ENCODE measurements around the gene PITPNC1.

Gene PITPNC1

DNA sequence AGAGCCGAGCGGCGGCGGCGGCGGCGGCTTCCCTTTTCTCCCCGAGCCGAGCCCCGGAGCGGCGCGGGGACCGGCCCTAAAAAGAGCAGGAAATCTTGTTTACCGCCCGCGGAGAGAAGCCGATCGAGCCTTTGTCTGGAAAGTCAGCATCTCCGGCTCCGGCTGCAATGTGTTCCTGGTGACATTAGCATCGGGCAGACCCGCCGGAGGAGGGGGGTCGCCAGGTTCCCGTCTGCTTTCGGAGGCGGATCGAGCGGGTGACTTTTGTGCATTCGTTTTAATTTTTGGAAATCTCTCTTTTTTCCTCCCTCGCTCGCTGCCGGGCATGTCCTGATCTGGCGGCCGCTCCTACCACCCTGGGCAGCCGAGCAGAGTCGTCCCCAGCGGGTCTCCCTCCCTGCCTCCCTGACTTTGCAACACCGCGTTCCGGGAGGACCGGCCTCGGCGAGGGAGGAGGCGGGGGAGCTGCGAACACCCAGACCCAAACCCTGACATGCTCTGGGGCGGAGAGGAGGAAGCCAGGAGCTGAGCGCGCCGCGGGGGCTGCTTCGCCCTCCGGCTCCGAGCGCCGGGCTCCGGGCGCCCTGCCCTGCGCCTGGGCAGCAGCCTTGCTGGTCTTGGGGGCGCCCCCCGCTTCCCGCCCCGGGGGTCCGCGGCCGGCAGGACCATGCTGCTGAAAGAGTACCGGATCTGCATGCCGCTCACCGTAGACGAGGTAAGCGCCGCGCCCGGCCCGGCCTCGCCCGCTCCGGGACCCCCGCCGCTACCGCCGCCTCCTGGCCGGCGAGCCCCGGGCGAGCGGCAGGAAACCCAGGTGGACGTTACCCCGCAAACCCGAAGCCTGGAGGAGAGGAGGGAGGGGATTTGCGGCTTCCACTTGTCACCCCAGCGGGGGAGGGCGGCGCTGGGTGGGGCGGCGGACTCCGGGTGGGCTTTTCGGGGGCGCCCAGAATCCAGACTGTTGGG lies 690 bp downstream of the PITPNC1 start:
- peak; percentile 33; the same call in 1 of the 2 replicates for TF ChIP-seq SIN3A (IDR thresholded peaks at IDR 0.05; ENCODE audit: borderline replicate concordance, insufficient read depth, low read length)
- no peak for TF ChIP-seq TAF1 (IDR thresholded peaks at IDR 0.05; ENCODE audit: borderline replicate concordance, insufficient read depth, low read length)

- TF ChIP-seq REST (IDR thresholded peaks at IDR 0.05; ENCODE audit: insufficient read depth in 1 of 2, low read depth in 2 of 2, low read length in 2 of 2) (peak in 1 of 2 experiments; percentile 59; a peak in 2 of 4 replicates), TAF1 (IDR thresholded peaks at IDR 0.05; ENCODE audit: borderline replicate concordance, insufficient read depth, low read length) (no peak), POLR2AphosphoS5 (IDR thresholded peaks at IDR 0.05; ENCODE audit: low read depth, low read length) (peak; percentile 63), SIN3A (IDR thresholded peaks at IDR 0.05; ENCODE audit: borderline replicate concordance, insufficient read depth, low read length) (0 out of 2 replicates have a peak, but pooled peaks have one; percentile 7), FOXP2 (optimal IDR thresholded peaks at IDR 0.05; ENCODE audit: borderline replicate concordance, extremely low read depth, extremely low read length, insufficient read depth) (peak; percentile 89)
Measured at GRCh38 chr17:67378454-67379250, 1.6 kb downstream of the PITPNC1 start.

GRCh38 chr17:67379251-67379630 lies 2.2 kb downstream of the PITPNC1 start:
- TF ChIP-seq SIN3A (IDR thresholded peaks at IDR 0.05; ENCODE audit: borderline replicate concordance, insufficient read depth, low read length) (no peak), REST (IDR thresholded peaks at IDR 0.05; ENCODE audit: insufficient read depth in 1 of 2, low read depth in 2 of 2, low read length in 2 of 2) (no peak), POLR2AphosphoS5 (IDR thresholded peaks at IDR 0.05; ENCODE audit: low read depth, low read length) (no peak), FOXP2 (optimal IDR thresholded peaks at IDR 0.05; ENCODE audit: borderline replicate concordance, extremely low read depth, extremely low read length, insufficient read depth) (no peak), TAF1 (IDR thresholded peaks at IDR 0.05; ENCODE audit: borderline replicate concordance, insufficient read depth, low read length) (no peak)

DNA sequence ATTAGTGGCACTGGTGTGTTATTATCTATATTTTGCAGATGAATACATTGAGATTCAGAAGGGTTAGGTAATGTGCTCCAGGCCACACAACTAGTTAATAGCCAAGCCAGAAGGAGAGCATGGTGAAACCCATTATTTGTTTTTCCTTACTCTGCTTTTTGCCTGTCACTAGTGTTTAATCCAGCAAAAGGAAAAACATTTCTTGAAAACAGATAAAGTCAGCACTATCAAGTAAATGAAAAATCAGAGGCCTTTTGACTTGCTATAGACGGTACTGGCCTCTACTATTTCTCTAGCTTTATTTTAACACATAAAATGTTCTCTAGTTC lies 4.8 kb downstream of the PITPNC1 start:
- TF ChIP-seq TAF1 (IDR thresholded peaks at IDR 0.05; ENCODE audit: borderline replicate concordance, insufficient read depth, low read length) (no peak), REST (IDR thresholded peaks at IDR 0.05; ENCODE audit: insufficient read depth in 1 of 2, low read depth in 2 of 2, low read length in 2 of 2) (no peak), SIN3A (IDR thresholded peaks at IDR 0.05; ENCODE audit: borderline replicate concordance, insufficient read depth, low read length) (no peak), POLR2AphosphoS5 (IDR thresholded peaks at IDR 0.05; ENCODE audit: low read depth, low read length) (no peak), FOXP2 (optimal IDR thresholded peaks at IDR 0.05; ENCODE audit: borderline replicate concordance, extremely low read depth, extremely low read length, insufficient read depth) (no peak)

- no peak for TF ChIP-seq TAF1 (IDR thresholded peaks at IDR 0.05; ENCODE audit: borderline replicate concordance, insufficient read depth, low read length)
- TF ChIP-seq POLR2AphosphoS5 (IDR thresholded peaks at IDR 0.05; ENCODE audit: low read depth, low read length) = no peak
- no peak for TF ChIP-seq REST (IDR thresholded peaks at IDR 0.05; ENCODE audit: insufficient read depth in 1 of 2, low read depth in 2 of 2, low read length in 2 of 2)
- no peak for TF ChIP-seq FOXP2 (optimal IDR thresholded peaks at IDR 0.05; ENCODE audit: borderline replicate concordance, extremely low read depth, extremely low read length, insufficient read depth)
- no peak for TF ChIP-seq SIN3A (IDR thresholded peaks at IDR 0.05; ENCODE audit: borderline replicate concordance, insufficient read depth, low read length)
Measured at GRCh38 chr17:67385122-67385988, 8.3 kb downstream of the PITPNC1 start.

Data from PFSK-1 (cell line).